Transverse colon (tissue), 4 donors: ENCODE data around the gene EXOC6. TPM values are rescaled to one million over a fixed set of nuclear protein-coding genes. Genes with fewer than 3 reads are reported as not detected.
"Not testable (repeated sequence)": the region's sequence is repeated elsewhere in the genome, so short reads cannot be mapped to it uniquely, and the experiment has no call there.

Source experiments
- DNase-seq: peaks from one replicate; pipeline ENCODE4 v3.0.0-alpha.2; 2019
- H3K27ac ChIP-seq, 4 donors: fragments of 200-600 bp; sonication (generic); 2 replicates each; pipeline ENCODE4 v1.5.1; 2016 to 2018; ENCODE audit warnings: inconsistent platforms in 4 of 4
- H3K27me3 ChIP-seq: fragments of 200-600 bp; sonication (generic); 2 replicates; pipeline ENCODE4 v1.5.1; 2017; ENCODE audit warnings: inconsistent platforms
- H3K36me3 ChIP-seq, 4 donors: fragments of 200-600 bp; sonication (generic); 2 replicates each; pipeline ENCODE4 v1.5.1; 2017 to 2019; ENCODE audit warnings: inconsistent platforms in 4 of 4
- H3K4me1 ChIP-seq, 4 donors: fragments of 200-600 bp; sonication (generic); 2 replicates each; pipeline ENCODE4 v1.5.1; 2017 to 2020; ENCODE audit warnings: inconsistent platforms in 4 of 4
- H3K4me3 ChIP-seq, 4 donors: fragments of 200-600 bp; sonication (generic); 1 replicate in 1 of 4; 2 replicates in 3 of 4; pipeline versions ENCODE4 v1.5.1 to v1.6.1; 2017 to 2019; ENCODE audit warnings: inconsistent platforms in 4 of 4
- H3K9me3 ChIP-seq, 2 donors: fragments of 200-600 bp; sonication (generic); 2 replicates each; pipeline ENCODE4 v1.5.1; 2017 to 2019; ENCODE audit warnings: inconsistent platforms in 2 of 2
- EP300 ChIP-seq: sonication (generic); formaldehyde crosslinking; IDR thresholded peaks from one replicate; pipeline ENCODE4 v1.6.1; 2017; ENCODE audit warnings: antibody characterized with exemption, low read depth
- POLR2A ChIP-seq: fragments of 450-650 bp; IDR thresholded peaks from one replicate; pipeline ENCODE4 v1.6.1; 2016; ENCODE audit warnings: antibody characterized with exemption, mild to moderate bottlenecking, moderate library complexity
- POLR2AphosphoS5 ChIP-seq, 3 donors: sonication (generic); formaldehyde crosslinking; IDR thresholded peaks; one replicate each; pipeline ENCODE4 v1.6.1; 2016; ENCODE audit warnings: antibody characterized with exemption in 3 of 3
- WGBS, 2 donors: methylation state at CpG; one replicate each; pipeline ENCODE4 v1.1.5; 2018; ENCODE audit warnings: low coverage in 1 of 2; 5-methylcytosine and 5-hydroxymethylcytosine counted together
- in situ Hi-C, 4 donors: fragments of 200-750 bp; cut with MboI; loops; one replicate each; pipeline versions ENCODE4 v1.15.0 to v1.15.1; 2017; ENCODE audit warnings: low sequenced_read_pairs in 3 of 4, low pct_ligation_motif_present in 1 of 4, low pct_unique_long_range_greater_than_20kb in 1 of 4
- intact Hi-C: fragments of 100-400 bp; cut with DNase I; formaldehyde crosslinking; loops from one replicate; pipeline ENCODE4 v1.15.1; 2023; ENCODE audit warnings: low total_unique reads
- total RNA-seq, 4 donors: library from RNA; depleted of rRNA; stranded (reverse); fragments of >200 nt; gene quantifications; one replicate each; pipeline ENCODE4 v1.1.0, GENCODE V29; 2016
- TF ChIP-seq, protein P1 (sequence below), 5 experiments: fragments of 200-600 bp in 3 of 5; fragments of 450-650 bp in 2 of 5; sonication (generic) in 3 of 5; IDR thresholded peaks; 1 replicate in 2 of 5; 2 replicates in 3 of 5; pipeline ENCODE4 v1.5.1; 2016 to 2017; ENCODE audit warnings: antibody characterized with exemption in 5 of 5, inconsistent platforms in 3 of 5, mild to moderate bottlenecking in 2 of 5, moderate library complexity in 1 of 5

The EXOC6 gene
- total RNA-seq, 4 donors from 2014 or later: 1.9 to 13.1 (median 11.6) TPM

DNA sequence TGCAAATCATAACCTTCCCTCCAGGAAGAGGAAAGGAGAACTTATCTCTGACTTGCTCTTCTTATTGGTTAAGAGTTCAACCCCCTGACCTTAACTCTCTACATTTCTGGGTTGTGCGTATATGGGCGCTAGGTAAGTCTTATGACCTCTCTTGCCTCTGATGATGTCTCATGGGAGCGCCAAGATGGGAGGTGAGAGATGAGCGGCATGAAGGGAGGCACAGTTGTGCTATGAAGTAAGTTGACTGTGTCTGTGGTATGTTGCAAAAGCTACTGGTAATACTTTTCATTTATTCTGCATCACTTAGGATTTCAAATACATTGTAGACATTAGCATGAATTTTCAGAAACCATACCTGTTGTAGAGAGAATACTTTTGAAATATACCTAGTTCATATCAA, 59.0 kb downstream of the EXOC6 start:
- no peak for DNase-seq
- no peak for TF ChIP-seq POLR2A
- TF ChIP-seq, protein P1, sequence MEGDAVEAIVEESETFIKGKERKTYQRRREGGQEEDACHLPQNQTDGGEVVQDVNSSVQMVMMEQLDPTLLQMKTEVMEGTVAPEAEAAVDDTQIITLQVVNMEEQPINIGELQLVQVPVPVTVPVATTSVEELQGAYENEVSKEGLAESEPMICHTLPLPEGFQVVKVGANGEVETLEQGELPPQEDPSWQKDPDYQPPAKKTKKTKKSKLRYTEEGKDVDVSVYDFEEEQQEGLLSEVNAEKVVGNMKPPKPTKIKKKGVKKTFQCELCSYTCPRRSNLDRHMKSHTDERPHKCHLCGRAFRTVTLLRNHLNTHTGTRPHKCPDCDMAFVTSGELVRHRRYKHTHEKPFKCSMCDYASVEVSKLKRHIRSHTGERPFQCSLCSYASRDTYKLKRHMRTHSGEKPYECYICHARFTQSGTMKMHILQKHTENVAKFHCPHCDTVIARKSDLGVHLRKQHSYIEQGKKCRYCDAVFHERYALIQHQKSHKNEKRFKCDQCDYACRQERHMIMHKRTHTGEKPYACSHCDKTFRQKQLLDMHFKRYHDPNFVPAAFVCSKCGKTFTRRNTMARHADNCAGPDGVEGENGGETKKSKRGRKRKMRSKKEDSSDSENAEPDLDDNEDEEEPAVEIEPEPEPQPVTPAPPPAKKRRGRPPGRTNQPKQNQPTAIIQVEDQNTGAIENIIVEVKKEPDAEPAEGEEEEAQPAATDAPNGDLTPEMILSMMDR (IDR thresholded peaks at IDR 0.05): no peak
- no peak for TF ChIP-seq POLR2AphosphoS5 (IDR thresholded peaks at IDR 0.05)
- no peak for TF ChIP-seq EP300
- WGBS, 2 donors: 95 to 98% methylated on average over 2 to 4 of the region's 4 CpGs
- in situ Hi-C loops (no loop called here), intact Hi-C loops (no loop called here)
- H3K4me1 ChIP-seq: no peaks in the 10 kb centered on the region
- no peak overlapping the region for H3K27ac ChIP-seq
- H3K36me3 ChIP-seq: peaks cover 0 to 7% (median 0%) of the 10 kb centered on the region in 4 donors
- H3K27me3 ChIP-seq: no peaks in the 10 kb centered on the region
- H3K4me3 ChIP-seq: no peak overlapping the region
- no peaks in the 10 kb centered on the region for H3K9me3 ChIP-seq

DNA sequence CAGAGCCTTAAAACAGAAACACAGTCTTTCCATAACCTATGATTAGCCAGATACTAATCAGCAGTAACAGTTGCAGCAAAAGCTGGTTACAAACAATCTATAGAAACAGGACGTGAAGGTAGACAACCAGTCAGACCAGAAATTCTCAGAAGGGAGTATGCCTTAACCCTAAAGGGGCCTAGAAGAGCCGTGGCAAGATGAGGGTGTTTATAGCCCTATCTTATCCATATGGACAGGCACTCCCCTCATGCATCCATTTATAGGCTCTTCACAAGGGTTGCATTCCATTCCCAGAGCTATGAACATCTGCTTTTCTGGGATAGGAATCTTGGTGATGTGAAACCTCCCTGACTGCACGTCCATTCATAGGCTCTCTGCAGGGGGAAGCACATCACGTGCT, 64.3 kb downstream of the EXOC6 start:
- H3K36me3 ChIP-seq, H3K27me3 ChIP-seq, H3K4me3 ChIP-seq, H3K4me1 ChIP-seq, in situ Hi-C loops, DNase-seq, H3K27ac ChIP-seq, H3K9me3 ChIP-seq, intact Hi-C loops: not testable (repeated sequence)
- WGBS, 2 donors: 59% methylated on average over 3 of the region's 4 CpGs; no CpG with 5 or more reads in 1 of the 2 donors

DNA sequence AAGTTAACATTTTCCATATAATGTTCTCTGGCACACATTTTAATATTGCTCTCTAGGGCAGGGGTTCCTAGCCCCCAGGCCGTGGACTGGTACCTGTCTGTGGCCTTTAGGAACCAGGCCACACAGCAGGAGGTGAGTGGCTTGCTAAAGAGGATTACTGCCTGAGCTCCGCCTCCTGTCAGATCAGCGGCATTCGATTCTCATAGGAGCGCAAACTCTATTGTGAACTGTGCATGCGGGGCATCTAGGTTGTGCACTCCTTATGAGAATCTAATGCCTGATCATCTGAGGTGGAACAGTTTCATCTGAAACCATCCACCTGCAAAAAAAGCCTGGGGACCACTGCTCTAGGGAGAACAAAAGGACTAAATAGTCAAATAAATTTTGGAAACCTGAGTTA, 65.7 kb downstream of the EXOC6 start:
- H3K4me3 ChIP-seq: no peak overlapping the region
- no peaks in the 10 kb centered on the region for H3K27me3 ChIP-seq
- intact Hi-C loops: no loop called here
- no peaks in the 10 kb centered on the region for H3K9me3 ChIP-seq
- 81 to 89% methylated on average over 6 of the region's 6 CpGs for WGBS, 2 donors
- peaks cover 0 to 7% (median 0%) of the 10 kb centered on the region in 4 donors for H3K36me3 ChIP-seq
- TF ChIP-seq, protein P1 (IDR thresholded peaks at IDR 0.05): no peak
- TF ChIP-seq POLR2AphosphoS5 (IDR thresholded peaks at IDR 0.05) (no peak), EP300 (no peak), POLR2A (no peak)
- in situ Hi-C loops: no loop called here
- no peaks in the 10 kb centered on the region for H3K4me1 ChIP-seq
- DNase-seq: no peak
- no peak overlapping the region for H3K27ac ChIP-seq

DNA sequence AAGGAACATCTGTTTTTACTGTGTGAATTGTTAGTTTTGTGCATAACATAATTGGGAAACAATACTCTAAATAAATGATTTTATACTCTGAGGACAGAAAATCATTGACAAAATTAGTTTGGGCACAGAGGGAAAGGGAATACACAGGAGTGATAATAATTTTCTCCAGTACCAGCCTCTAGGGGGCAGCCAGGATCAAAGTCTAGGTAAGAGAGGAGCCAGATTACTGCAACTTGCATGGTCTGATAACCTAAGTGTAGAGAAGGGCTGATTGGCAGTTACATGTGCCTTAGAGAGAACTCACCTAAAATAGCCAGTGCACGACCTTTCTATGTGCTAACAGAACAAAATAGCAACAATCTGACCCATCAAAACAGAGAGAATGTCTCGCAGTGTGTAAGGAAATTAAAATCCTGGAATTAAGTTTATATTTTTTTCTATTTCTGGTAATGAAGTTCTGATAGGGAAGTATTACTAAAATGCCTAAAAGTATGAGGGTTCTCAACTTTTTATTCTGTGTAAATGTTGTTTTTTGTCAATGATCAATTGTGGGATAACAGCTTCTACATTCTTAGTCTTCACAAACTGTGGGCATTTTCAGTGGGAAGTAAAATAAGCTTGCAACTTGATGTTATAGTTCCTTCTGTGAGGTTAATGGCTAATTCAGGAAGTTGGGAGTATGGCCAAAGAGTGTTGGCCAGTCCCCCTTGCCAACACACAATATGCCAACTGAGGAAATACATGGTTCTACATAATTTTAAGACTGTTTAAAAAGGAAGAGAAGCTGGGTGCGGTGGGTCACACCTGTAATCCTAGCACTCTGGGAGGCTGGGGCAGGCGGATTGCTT, 66.4 kb downstream of the EXOC6 start:
- DNase-seq: peak; percentile 50
- H3K27me3 ChIP-seq: no peaks in the 10 kb centered on the region
- intact Hi-C loops: no loop called here
- H3K4me3 ChIP-seq: no peak overlapping the region
- TF ChIP-seq, protein P1 (IDR thresholded peaks at IDR 0.05): peak; percentile 41 to 67 (median 57)
- TF ChIP-seq EP300: no peak
- TF ChIP-seq POLR2A: no peak
- H3K27ac ChIP-seq: no peak overlapping the region
- H3K9me3 ChIP-seq: no peaks in the 10 kb centered on the region
- H3K4me1 ChIP-seq: no peaks in the 10 kb centered on the region
- in situ Hi-C loops: no loop called here
- H3K36me3 ChIP-seq: peaks cover 0 to 3% (median 0%) of the 10 kb centered on the region in 4 donors
- 51 to 79% methylated on average over 2 to 4 of the region's 4 CpGs for WGBS, 2 donors

DNA sequence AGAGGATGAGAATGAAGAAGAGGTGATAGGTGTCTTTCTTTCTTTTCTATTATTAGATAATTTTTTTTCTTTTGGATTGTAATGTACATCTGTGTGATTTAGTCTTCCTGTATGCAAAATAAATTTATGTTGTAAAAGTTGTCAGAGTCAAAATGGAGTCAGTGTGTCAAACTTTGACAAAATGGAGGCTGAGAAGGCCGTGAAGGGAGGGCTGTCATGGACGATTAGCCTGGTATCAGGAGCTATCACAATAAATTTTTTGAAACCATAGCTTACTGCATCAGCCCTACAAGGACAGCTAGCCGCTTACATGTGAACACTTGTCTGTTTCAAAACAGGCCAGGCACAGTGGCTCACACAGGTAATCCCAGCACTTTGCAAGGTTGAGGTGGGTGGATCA, 67.6 kb downstream of the EXOC6 start:
- DNase-seq: no peak
- in situ Hi-C loops: no loop called here
- intact Hi-C loops: no loop called here

More for the DNA sequence above, 67.6 kb downstream of the EXOC6 start:
- 95% methylated on average over 3 of the region's 3 CpGs; no CpG with 5 or more reads in 1 of the 2 donors for WGBS, 2 donors
- Histone ChIP-seq H3K9me3 (peaks cover 0 to 7% of the 10 kb centered on the region in 2 donors), H3K27me3 (no peaks in the 10 kb centered on the region), H3K36me3 (no peaks in the 10 kb centered on the region), H3K27ac (no peak overlapping the region), H3K4me3 (no peak overlapping the region), H3K4me1 (no peaks in the 10 kb centered on the region)
- no peak for TF ChIP-seq EP300
- TF ChIP-seq, protein P1 (IDR thresholded peaks at IDR 0.05): no peak
- TF ChIP-seq POLR2AphosphoS5 (IDR thresholded peaks at IDR 0.05): no peak
